Tibial nerve (tissue), 3 donors: ENCODE measurements around the gene ATP1A4.

Experiments
- CTCF ChIP-seq, 5 experiments: fragments of 200-600 bp in 3 of 5; fragments of 450-650 bp in 2 of 5; sonication (generic) in 3 of 5; IDR thresholded peaks; one replicate each; pipeline ENCODE4 v1.5.1; 2016 to 2019; ENCODE audit warnings: antibody characterized with exemption in 5 of 5, mild to moderate bottlenecking in 3 of 5, moderate library complexity in 2 of 5
- POLR2A ChIP-seq, 2 donors: fragments of 450-650 bp; IDR thresholded peaks; one replicate each; pipeline ENCODE4 v1.6.1; 2017; ENCODE audit warnings: antibody characterized with exemption in 2 of 2, mild to moderate bottlenecking in 2 of 2, moderate library complexity in 2 of 2

- TF ChIP-seq CTCF (IDR thresholded peaks at IDR 0.05) (no peak), POLR2A (IDR thresholded peaks at IDR 0.05) (no peak)
Measured at GRCh38 chr1:160137216-160137862, 14.1 kb upstream of the ATP1A4 start.
